BE2C (cell line): Measurements from ENCODE around the gene ARFRP1.

Experiments
- DNase-seq: peaks from one replicate; pipeline ENCODE4 v3.0.0-alpha.2; 2020
- H3K27me3 ChIP-seq: fragments of 250-450 bp; sonication (Bioruptor Pico); 2 replicates; pipeline ENCODE4 v1.5.1; 2020; ENCODE audit warnings: mild to moderate bottlenecking
- H3K36me3 ChIP-seq: fragments of 250-450 bp; sonication (Bioruptor Pico); 2 replicates; pipeline ENCODE4 v1.5.1; 2020; ENCODE audit warnings: mild to moderate bottlenecking
- H3K4me1 ChIP-seq: fragments of 250-450 bp; sonication (Bioruptor Pico); 2 replicates; pipeline ENCODE4 v1.5.1; 2020
- H3K4me3 ChIP-seq: 2 replicates; pipeline ENCODE4 v1.5.1; 2011; ENCODE audit warnings: low read depth, low read length
- H3K9me3 ChIP-seq: fragments of 250-450 bp; sonication (Bioruptor Pico); 2 replicates; pipeline ENCODE4 v1.5.1; 2020
- CTCF ChIP-seq: IDR thresholded peaks from 2 replicates; pipeline ENCODE4 v1.5.1; 2012; ENCODE audit warnings: mild to moderate bottlenecking, low read depth, low read length

The ARFRP1 gene

GRCh38 chr20:63668351-63668750 is 39.4 kb downstream of the ARFRP1 start:
- peaks cover 12% of the 10 kb centered on the region for H3K4me1 ChIP-seq
- H3K9me3 ChIP-seq, result no peaks in the 10 kb centered on the region
- DNase-seq, result no peak
- H3K4me3 ChIP-seq, result no peak overlapping the region
- no peak for TF ChIP-seq CTCF
- peaks cover 46% of the 10 kb centered on the region for H3K36me3 ChIP-seq
- no peaks in the 10 kb centered on the region for H3K27me3 ChIP-seq

DNA sequence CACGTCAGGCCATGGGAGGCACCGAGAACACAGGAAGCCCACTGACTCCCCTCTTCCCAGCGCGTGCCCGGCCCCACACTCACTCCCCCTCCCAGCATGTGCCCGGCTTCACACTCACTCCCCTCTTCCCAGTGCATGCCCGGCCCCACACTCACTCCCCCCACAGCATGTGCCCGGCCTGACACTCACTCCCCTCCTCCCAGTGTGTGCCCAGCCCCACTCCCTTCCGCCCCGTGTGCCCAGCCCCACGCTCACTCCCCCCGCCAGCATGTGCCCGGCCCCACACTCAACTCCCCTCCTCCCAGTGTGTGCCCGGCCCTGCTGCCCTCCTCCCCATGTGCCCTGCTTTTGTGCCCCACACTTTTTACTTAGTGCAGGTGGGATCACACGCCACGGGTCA is 39.9 kb downstream of the ARFRP1 start:
- peaks cover 49% of the 10 kb centered on the region for H3K36me3 ChIP-seq

GRCh38 chr20:63665708-63666107 is 42.1 kb downstream of the ARFRP1 start:
- no peak overlapping the region for H3K4me3 ChIP-seq
- no peaks in the 10 kb centered on the region for H3K9me3 ChIP-seq
- H3K36me3 ChIP-seq, result peaks cover 59% of the 10 kb centered on the region
- DNase-seq, result no peak
- no peak for TF ChIP-seq CTCF
- peaks cover 12% of the 10 kb centered on the region for H3K4me1 ChIP-seq
- no peaks in the 10 kb centered on the region for H3K27me3 ChIP-seq

More for the DNA sequence above, 39.9 kb downstream of the ARFRP1 start:
- DNase-seq, result no peak
- H3K27me3 ChIP-seq, result no peaks in the 10 kb centered on the region
- no peak for TF ChIP-seq CTCF
- H3K9me3 ChIP-seq, result no peaks in the 10 kb centered on the region
- peaks cover 12% of the 10 kb centered on the region for H3K4me1 ChIP-seq
- H3K4me3 ChIP-seq, result no peak overlapping the region

- peaks cover 62% of the 10 kb centered on the region for H3K36me3 ChIP-seq
- H3K4me1 ChIP-seq, result peaks cover 12% of the 10 kb centered on the region
- no peaks in the 10 kb centered on the region for H3K27me3 ChIP-seq
- no peaks in the 10 kb centered on the region for H3K9me3 ChIP-seq
- TF ChIP-seq CTCF, result no peak
- peak overlapping the region; percentile 17 for H3K4me3 ChIP-seq
- DNase-seq, result peak; percentile 90
Observed at GRCh38 chr20:63664861-63665594, 42.7 kb downstream of the ARFRP1 start.

- no peak for TF ChIP-seq CTCF
- Histone ChIP-seq H3K9me3 (no peaks in the 10 kb centered on the region), H3K4me3 (no peak overlapping the region), H3K27me3 (no peaks in the 10 kb centered on the region), H3K4me1 (peaks cover 12% of the 10 kb centered on the region), H3K36me3 (peaks cover 62% of the 10 kb centered on the region)
- no peak for DNase-seq
Observed at GRCh38 chr20:63664143-63664851, 43.5 kb downstream of the ARFRP1 start.

DNA sequence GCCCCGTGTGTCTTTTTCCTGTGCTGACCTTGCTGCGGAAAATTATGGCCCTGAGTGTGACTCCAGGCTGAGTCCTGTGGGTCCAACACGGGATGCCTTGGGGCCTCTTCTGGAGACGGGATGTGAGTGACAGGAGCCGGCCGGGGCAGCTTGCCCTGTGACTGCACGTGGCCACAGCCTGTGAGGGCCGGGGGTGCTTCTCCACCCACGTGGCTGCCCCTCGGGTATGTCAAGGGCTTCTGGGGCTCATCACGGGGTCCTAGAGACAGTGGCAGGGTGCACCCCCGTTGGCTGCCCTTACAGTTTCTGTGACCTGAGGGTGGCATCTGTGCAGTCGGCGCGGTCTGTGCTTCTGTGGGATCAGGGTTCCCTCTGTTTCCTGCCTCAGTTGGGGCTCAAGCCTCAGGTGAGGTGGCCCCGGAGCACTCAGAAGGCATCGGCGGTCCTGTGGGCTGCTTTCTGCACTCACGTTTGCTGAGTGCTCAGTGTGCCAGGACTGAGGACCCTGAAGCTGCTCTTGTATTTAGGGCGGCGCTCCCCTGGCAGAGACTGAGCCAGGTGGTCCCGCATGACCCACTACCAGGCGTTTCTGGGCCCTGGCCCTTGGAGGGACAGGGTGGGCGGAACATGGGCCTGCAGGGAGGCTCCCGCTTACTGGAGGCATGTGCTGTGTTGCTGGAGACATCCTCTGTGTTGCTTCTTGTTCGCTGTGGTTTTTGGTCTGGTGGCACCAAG is 44.3 kb downstream of the ARFRP1 start:
- H3K4me1 ChIP-seq, result peaks cover 12% of the 10 kb centered on the region
- no peak overlapping the region for H3K4me3 ChIP-seq
- peaks cover 54% of the 10 kb centered on the region for H3K36me3 ChIP-seq
- no peaks in the 10 kb centered on the region for H3K27me3 ChIP-seq
- no peak for DNase-seq
- no peak for TF ChIP-seq CTCF
- H3K9me3 ChIP-seq, result no peaks in the 10 kb centered on the region
